HL-60 (cell line): ENCODE results near the gene SGTB.

ENCODE experiments used
- DNase-seq, 2 experiments: peaks; one replicate each; pipeline ENCODE4 v3.0.0-alpha.2; 2010 to 2020; ENCODE audit warnings: low read depth in 1 of 2, low spot score in 1 of 2
- H3K27ac ChIP-seq: fragments of 250-450 bp; sonication (Bioruptor Pico); replicated peaks from 2 replicates; pipeline ENCODE4 v1.5.1; 2020; ENCODE audit warnings: mild to moderate bottlenecking, moderate library complexity
- H3K27me3 ChIP-seq: fragments of 250-450 bp; sonication (Bioruptor Pico); 2 replicates; pipeline ENCODE4 v1.5.1; 2021; ENCODE audit warnings: mild to moderate bottlenecking, moderate library complexity; ENCODE audit not compliant: insufficient read depth, poor library complexity, severe bottlenecking
- H3K4me3 ChIP-seq: replicated peaks from 2 replicates; pipeline ENCODE4 v1.5.1; 2011; ENCODE audit warnings: mild to moderate bottlenecking, control low read depth, low read length; ENCODE audit not compliant: insufficient read depth
- CTCF ChIP-seq: IDR thresholded peaks from one replicate; pipeline ENCODE4 v1.5.1; 2011; ENCODE audit warnings: low read length, control low read depth, inconsistent platforms; ENCODE audit not compliant: insufficient read depth
- GABPA ChIP-seq: IDR thresholded peaks from 2 replicates; pipeline ENCODE4 v1.6.1; 2012; ENCODE audit warnings: low read depth
- POLR2AphosphoS5 ChIP-seq: IDR thresholded peaks from 2 replicates; pipeline ENCODE4 v1.6.1; 2012; ENCODE audit warnings: low read depth
- REST ChIP-seq: IDR thresholded peaks from 2 replicates; pipeline ENCODE4 v1.6.1; 2012; ENCODE audit warnings: low read depth; ENCODE audit not compliant: insufficient replicate concordance
- SPI1 ChIP-seq: IDR thresholded peaks from 2 replicates; pipeline ENCODE4 v1.6.1; 2012; ENCODE audit warnings: low read depth, mild to moderate bottlenecking, borderline replicate concordance

SGTB gene

GRCh38 chr5:65646938-65647337, 75.0 kb downstream of the SGTB start:
- no peak for DNase-seq
- H3K27me3 ChIP-seq, result no peaks in the 10 kb centered on the region
- TF ChIP-seq POLR2AphosphoS5, result no peak
- no peak for TF ChIP-seq SPI1
- no peak for TF ChIP-seq REST
- TF ChIP-seq CTCF, result no peak
- TF ChIP-seq GABPA, result no peak
- H3K4me3 ChIP-seq, result no peak overlapping the region
- H3K27ac ChIP-seq, result no peak overlapping the region

DNA sequence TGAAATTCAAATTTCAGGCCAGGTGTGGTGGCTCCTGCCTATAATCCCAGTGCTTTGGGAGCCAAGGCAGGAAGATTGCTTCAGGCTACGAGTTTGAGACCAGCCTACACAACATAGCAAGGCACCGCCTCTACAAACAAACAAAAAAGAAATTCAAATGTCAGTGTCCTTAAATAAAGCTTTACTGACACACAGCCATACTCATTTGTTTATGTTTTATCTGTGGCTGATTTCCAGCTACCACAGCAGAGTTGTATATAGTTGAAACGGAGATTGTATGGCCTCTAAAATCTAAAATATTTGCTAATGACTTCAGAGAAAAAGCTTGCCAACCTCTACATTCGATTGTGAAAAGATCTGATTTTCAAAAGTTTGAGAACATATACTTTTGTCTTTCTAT, 81.7 kb downstream of the SGTB start:
- Histone ChIP-seq H3K27ac (no peak overlapping the region), H3K4me3 (no peak overlapping the region), H3K27me3 (no peaks in the 10 kb centered on the region)
- TF ChIP-seq REST (no peak), POLR2AphosphoS5 (no peak), GABPA (no peak), SPI1 (no peak), CTCF (no peak)
- DNase-seq, result no peak

DNA sequence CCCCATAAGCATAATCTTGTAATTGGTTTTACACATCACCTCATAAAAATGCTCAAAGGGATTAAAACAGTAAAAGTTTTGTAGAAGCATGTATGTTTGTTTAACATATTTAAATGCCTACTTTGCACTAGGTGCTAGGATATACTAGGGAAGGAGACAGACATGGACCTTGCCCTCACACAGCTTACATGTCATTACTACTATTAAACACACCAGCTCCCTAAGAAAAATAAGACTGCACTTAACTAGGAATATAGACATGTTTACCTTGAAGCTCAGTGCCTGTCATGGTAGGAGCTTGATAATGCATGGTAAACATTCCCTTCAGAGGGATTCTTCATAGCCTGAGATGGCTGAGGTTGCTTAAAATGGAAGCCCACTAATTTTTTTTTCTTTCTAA, 90.9 kb downstream of the SGTB start:
- no peak overlapping the region for H3K27ac ChIP-seq
- DNase-seq, result no peak
- TF ChIP-seq SPI1, result no peak
- TF ChIP-seq POLR2AphosphoS5, result no peak
- no peak for TF ChIP-seq GABPA
- no peak for TF ChIP-seq CTCF
- TF ChIP-seq REST, result no peak
- H3K4me3 ChIP-seq, result no peak overlapping the region
- H3K27me3 ChIP-seq, result no peaks in the 10 kb centered on the region
